Tibial nerve (tissue), 4 donors: ENCODE results near the gene SCTR. TPM values are rescaled to one million over a fixed set of nuclear protein-coding genes. Genes with fewer than 3 reads are reported as not detected.

ENCODE experiments used
- DNase-seq, 2 donors: peaks; one replicate each; pipeline ENCODE4 v3.0.0-alpha.2; 2019; ENCODE audit warnings: low spot score in 2 of 2
- H3K27ac ChIP-seq, 4 donors: fragments of 200-600 bp; sonication (generic) in 3 of 4; one replicate each; pipeline ENCODE4 v1.5.1; 2017 to 2019; ENCODE audit warnings: mild to moderate bottlenecking in 1 of 4
- H3K27me3 ChIP-seq, 2 donors: fragments of 200-600 bp; sonication (generic) in 1 of 2; one replicate each; pipeline versions ENCODE4 v1.5.1 to v1.6.0; 2017 to 2019
- H3K36me3 ChIP-seq, 3 donors: fragments of 200-600 bp; sonication (generic); one replicate each; pipeline ENCODE4 v1.5.1; 2018 to 2019
- H3K4me1 ChIP-seq, 4 donors: fragments of 200-600 bp; sonication (generic) in 3 of 4; one replicate each; pipeline ENCODE4 v1.5.1; 2017 to 2019
- H3K4me3 ChIP-seq, 4 donors: fragments of 200-600 bp; sonication (generic) in 3 of 4; one replicate each; pipeline ENCODE4 v1.5.1; 2017 to 2019; ENCODE audit warnings: mild to moderate bottlenecking in 1 of 4, moderate library complexity in 1 of 4
- H3K9me3 ChIP-seq, 4 donors: fragments of 200-600 bp; sonication (generic) in 3 of 4; one replicate each; pipeline ENCODE4 v1.5.1; 2017 to 2019
- EP300 ChIP-seq, 2 donors: sonication (generic); formaldehyde crosslinking; IDR thresholded peaks; one replicate each; pipeline ENCODE4 v1.6.1; 2017; ENCODE audit warnings: antibody characterized with exemption in 2 of 2, mild to moderate bottlenecking in 1 of 2
- POLR2A ChIP-seq, 2 donors: fragments of 450-650 bp; IDR thresholded peaks; one replicate each; pipeline ENCODE4 v1.6.1; 2017; ENCODE audit warnings: antibody characterized with exemption in 2 of 2, mild to moderate bottlenecking in 2 of 2, moderate library complexity in 2 of 2
- WGBS, 2 donors: methylation state at CpG; one replicate each; pipeline ENCODE4 v1.1.5; 2018; 5-methylcytosine and 5-hydroxymethylcytosine counted together
- total RNA-seq, 4 donors: library from RNA; depleted of rRNA; stranded (reverse); fragments of >200 nt; gene quantifications; one replicate each; pipeline ENCODE4 v1.1.0, GENCODE V29; 2016
- TF ChIP-seq, protein P1 (sequence below), 5 experiments: fragments of 200-600 bp in 3 of 5; fragments of 450-650 bp in 2 of 5; sonication (generic) in 3 of 5; IDR thresholded peaks; one replicate each; pipeline ENCODE4 v1.5.1; 2016 to 2019; ENCODE audit warnings: antibody characterized with exemption in 5 of 5, mild to moderate bottlenecking in 3 of 5, moderate library complexity in 2 of 5

The SCTR gene
- total RNA-seq, 4 donors from 2014 or later, result not detected

DNA sequence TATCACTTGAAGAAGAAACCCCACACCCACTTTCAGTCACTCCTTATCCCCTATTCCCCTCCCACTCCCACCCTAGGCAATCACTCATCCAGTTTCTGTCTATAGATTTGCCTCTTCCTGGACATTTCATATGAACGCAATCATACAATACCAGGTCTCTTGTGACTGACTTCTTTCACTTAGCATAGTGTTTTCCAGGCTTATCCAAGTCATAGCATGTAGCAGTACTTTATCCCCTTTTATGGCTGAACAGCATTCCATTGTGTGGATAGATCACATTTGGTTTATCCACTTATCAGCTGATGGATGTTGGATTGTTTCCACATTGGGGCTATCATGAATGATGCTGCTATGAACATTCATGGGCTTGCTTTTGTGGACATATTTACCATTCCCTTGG is 26.6 kb upstream of the SCTR start:
- H3K4me3 ChIP-seq, result no peak overlapping the region
- 67 to 83% methylated on average over 1 of the region's 1 CpG for WGBS, 2 donors
- H3K27ac ChIP-seq, result no peak overlapping the region
- no peaks in the 10 kb centered on the region for H3K27me3 ChIP-seq
- H3K36me3 ChIP-seq, result no peaks in the 10 kb centered on the region
- no peak for DNase-seq
- TF ChIP-seq, protein P1, sequence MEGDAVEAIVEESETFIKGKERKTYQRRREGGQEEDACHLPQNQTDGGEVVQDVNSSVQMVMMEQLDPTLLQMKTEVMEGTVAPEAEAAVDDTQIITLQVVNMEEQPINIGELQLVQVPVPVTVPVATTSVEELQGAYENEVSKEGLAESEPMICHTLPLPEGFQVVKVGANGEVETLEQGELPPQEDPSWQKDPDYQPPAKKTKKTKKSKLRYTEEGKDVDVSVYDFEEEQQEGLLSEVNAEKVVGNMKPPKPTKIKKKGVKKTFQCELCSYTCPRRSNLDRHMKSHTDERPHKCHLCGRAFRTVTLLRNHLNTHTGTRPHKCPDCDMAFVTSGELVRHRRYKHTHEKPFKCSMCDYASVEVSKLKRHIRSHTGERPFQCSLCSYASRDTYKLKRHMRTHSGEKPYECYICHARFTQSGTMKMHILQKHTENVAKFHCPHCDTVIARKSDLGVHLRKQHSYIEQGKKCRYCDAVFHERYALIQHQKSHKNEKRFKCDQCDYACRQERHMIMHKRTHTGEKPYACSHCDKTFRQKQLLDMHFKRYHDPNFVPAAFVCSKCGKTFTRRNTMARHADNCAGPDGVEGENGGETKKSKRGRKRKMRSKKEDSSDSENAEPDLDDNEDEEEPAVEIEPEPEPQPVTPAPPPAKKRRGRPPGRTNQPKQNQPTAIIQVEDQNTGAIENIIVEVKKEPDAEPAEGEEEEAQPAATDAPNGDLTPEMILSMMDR (IDR thresholded peaks at IDR 0.05), result no peak
- TF ChIP-seq EP300 (IDR thresholded peaks at IDR 0.05) (no peak), POLR2A (IDR thresholded peaks at IDR 0.05) (no peak)
- no peaks in the 10 kb centered on the region for H3K4me1 ChIP-seq
- no peaks in the 10 kb centered on the region for H3K9me3 ChIP-seq

DNA sequence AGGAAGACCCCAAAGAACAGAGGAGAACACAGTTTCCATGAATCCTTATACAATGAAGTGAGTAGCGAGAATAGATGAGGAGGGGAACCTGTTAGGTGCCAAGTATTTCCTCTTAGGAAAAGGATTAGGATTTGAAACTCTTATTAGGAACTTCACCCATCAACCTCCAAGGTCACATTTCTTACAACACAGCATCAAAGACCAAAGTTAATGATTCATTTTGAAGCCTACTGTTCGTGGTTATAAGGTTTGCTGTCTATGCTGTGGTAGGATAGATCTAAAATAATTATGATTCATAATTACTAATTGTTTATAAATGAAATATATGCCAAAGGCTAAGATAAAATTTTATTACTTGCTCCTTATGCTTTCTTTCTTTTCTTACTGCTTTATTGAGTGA is 26.1 kb upstream of the SCTR start:
- no peak for DNase-seq
- peaks cover 0 to 1% of the 10 kb centered on the region in 2 donors for H3K27me3 ChIP-seq
- WGBS, 2 donors, result 90 to 91% methylated on average over 2 of the region's 2 CpGs
- H3K36me3 ChIP-seq, result no peaks in the 10 kb centered on the region
- H3K27ac ChIP-seq, result no peak overlapping the region
- peaks cover 0 to 1% (median 0%) of the 10 kb centered on the region in 4 donors for H3K4me1 ChIP-seq
- H3K9me3 ChIP-seq, result no peaks in the 10 kb centered on the region
- TF ChIP-seq EP300 (IDR thresholded peaks at IDR 0.05) (no peak), POLR2A (IDR thresholded peaks at IDR 0.05) (no peak)
- TF ChIP-seq, protein P1 (IDR thresholded peaks at IDR 0.05), result no peak
- H3K4me3 ChIP-seq, result no peak overlapping the region

DNA sequence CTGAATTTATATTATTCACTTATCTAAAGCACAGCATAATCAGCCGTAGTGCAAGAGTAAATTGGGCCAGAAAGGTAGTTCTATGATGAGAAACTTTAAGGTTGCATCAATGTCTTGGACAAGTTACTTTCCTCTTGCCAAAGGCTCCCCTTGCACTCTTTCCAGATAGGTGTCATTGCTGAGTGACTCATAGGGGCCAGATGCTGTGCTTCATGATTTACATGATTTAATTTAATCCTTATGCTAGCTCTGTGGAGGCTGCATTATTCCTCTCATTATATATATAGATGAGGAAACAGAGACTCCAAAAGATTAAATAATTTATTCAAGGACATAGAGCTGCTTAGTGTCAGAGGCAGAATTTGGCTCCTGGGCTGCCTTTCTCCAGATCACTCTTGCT is 25.0 kb upstream of the SCTR start:
- Histone ChIP-seq H3K27me3 (peaks cover 0 to 10% of the 10 kb centered on the region in 2 donors), H3K9me3 (no peaks in the 10 kb centered on the region), H3K4me3 (no peak overlapping the region), H3K27ac (no peak overlapping the region), H3K4me1 (peaks cover 0 to 12% (median 2%) of the 10 kb centered on the region in 4 donors), H3K36me3 (no peaks in the 10 kb centered on the region)
- no peak for DNase-seq
- WGBS, 2 donors, result 86 to 93% methylated on average over 1 of the region's 1 CpG
- TF ChIP-seq POLR2A (IDR thresholded peaks at IDR 0.05) (no peak), EP300 (IDR thresholded peaks at IDR 0.05) (no peak)
- TF ChIP-seq, protein P1 (IDR thresholded peaks at IDR 0.05), result no peak

DNA sequence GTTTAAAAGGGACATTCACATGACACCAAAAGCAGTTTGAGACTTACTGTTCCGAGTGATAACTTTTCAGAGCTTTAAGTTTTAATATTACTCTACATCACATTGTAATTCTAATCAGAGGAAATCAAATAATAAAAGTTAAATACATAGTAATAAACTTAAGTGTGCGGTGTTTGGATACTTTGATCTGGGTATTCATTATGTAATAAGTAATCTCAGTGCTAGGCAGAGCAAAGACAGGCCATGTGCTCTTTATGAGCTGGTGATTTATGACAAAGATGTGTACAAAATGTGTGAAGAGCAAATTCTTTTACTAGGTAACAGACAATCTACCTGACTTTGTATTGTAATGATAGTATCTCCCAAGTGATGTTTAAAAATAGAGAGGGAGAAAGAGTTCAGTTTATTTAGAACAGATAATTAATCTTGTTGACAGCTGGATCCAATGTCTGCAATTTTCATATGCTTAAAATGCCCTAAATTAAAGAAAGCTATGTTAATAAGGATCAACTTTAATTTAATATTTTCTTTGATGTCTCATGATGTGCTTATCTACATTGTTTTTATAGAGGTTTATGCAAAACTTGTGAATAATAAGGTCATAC is 24.3 kb upstream of the SCTR start:
- TF ChIP-seq, protein P1 (IDR thresholded peaks at IDR 0.05), result no peak
- TF ChIP-seq EP300 (IDR thresholded peaks at IDR 0.05), result no peak
- Histone ChIP-seq H3K27me3 (peaks cover 0 to 10% of the 10 kb centered on the region in 2 donors), H3K4me1 (peaks cover 0 to 12% (median 2%) of the 10 kb centered on the region in 4 donors), H3K4me3 (no peak overlapping the region), H3K27ac (no peak overlapping the region), H3K9me3 (no peaks in the 10 kb centered on the region), H3K36me3 (no peaks in the 10 kb centered on the region)
- no peak for DNase-seq
- WGBS, 2 donors, result 84 to 94% methylated on average over 2 of the region's 2 CpGs

DNA sequence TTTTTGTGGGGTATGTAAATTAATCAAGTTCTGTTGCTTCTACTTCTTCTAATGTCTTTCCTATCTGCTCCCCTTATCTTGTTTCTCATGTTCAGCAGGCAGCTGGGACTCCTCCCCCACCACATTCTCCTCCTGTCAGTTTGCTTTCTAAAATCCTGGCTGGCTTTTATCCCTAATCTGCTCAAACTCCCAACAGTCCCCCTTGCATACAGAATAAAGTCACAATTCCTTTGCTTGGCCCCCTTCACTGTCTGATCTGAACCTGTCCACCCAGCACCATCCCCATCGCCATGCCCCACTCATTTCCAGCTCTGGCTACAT is 22.1 kb upstream of the SCTR start:
- TF ChIP-seq, protein P1 (IDR thresholded peaks at IDR 0.05), result no peak
- TF ChIP-seq POLR2A (IDR thresholded peaks at IDR 0.05) (no peak), EP300 (IDR thresholded peaks at IDR 0.05) (no peak)
- Histone ChIP-seq H3K9me3 (no peaks in the 10 kb centered on the region), H3K27ac (no peak overlapping the region), H3K4me1 (peaks cover 0 to 12% (median 2%) of the 10 kb centered on the region in 4 donors), H3K36me3 (no peaks in the 10 kb centered on the region), H3K4me3 (no peak overlapping the region), H3K27me3 (peaks cover 0 to 30% of the 10 kb centered on the region in 2 donors)
- WGBS, 2 donors, result 92 to 95% methylated on average over 1 of the region's 1 CpG
- DNase-seq, result no peak
